Ishikawa (cell line): ENCODE measurements around the gene BOD1L2.

Source experiments
- CEBPB ChIP-seq: IDR thresholded peaks from 2 replicates; pipeline ENCODE4 v1.6.1; 2012
- CREB1 ChIP-seq: IDR thresholded peaks from 2 replicates; pipeline ENCODE4 v1.6.1; 2012; ENCODE audit warnings: low read depth
- EGR1 ChIP-seq: IDR thresholded peaks from 2 replicates; pipeline ENCODE4 v1.6.1; 2012
- EP300 ChIP-seq: IDR thresholded peaks from 2 replicates; pipeline ENCODE4 v1.6.1; 2012; ENCODE audit warnings: borderline replicate concordance
- FOXM1 ChIP-seq: IDR thresholded peaks from 2 replicates; pipeline ENCODE4 v1.6.1; 2012; ENCODE audit warnings: low read depth, borderline replicate concordance
- MAX ChIP-seq: IDR thresholded peaks from 2 replicates; pipeline ENCODE4 v1.6.1; 2012
- NFIC ChIP-seq: IDR thresholded peaks from 2 replicates; pipeline ENCODE4 v1.6.1; 2012
- RAD21 ChIP-seq: IDR thresholded peaks from 2 replicates; pipeline ENCODE4 v1.6.1; 2012; ENCODE audit warnings: low read depth
- REST ChIP-seq: IDR thresholded peaks from 2 replicates; pipeline ENCODE4 v1.6.1; 2012; ENCODE audit warnings: low read depth, mild to moderate bottlenecking
- TAF1 ChIP-seq: IDR thresholded peaks from 2 replicates; pipeline ENCODE4 v1.6.1; 2012; ENCODE audit warnings: low read depth, mild to moderate bottlenecking
- TCF12 ChIP-seq: IDR thresholded peaks from 2 replicates; pipeline ENCODE4 v1.6.1; 2012; ENCODE audit warnings: low read depth
- TEAD4 ChIP-seq: IDR thresholded peaks from 2 replicates; pipeline ENCODE4 v1.6.1; 2012
- USF1 ChIP-seq: IDR thresholded peaks from 2 replicates; pipeline ENCODE4 v1.6.1; 2012
- YY1 ChIP-seq: IDR thresholded peaks from 2 replicates; pipeline ENCODE4 v1.6.1; 2012; ENCODE audit warnings: low read depth
- ZBTB7A ChIP-seq: IDR thresholded peaks from 2 replicates; pipeline ENCODE4 v1.6.1; 2012; ENCODE audit warnings: low read depth

Gene BOD1L2

GRCh38 chr18:57146956-57147636 is at the start of gene BOD1L2:
Gene BOD1L2 (plus strand): TSS chr18:57147087. CDS start chr18:57147313, 226 bp downstream.
- TF ChIP-seq FOXM1, result no peak
- no peak for TF ChIP-seq NFIC
- no peak for TF ChIP-seq TEAD4
- TF ChIP-seq RAD21, result no peak
- no peak for TF ChIP-seq EGR1
- TF ChIP-seq YY1, result no peak
- no peak for TF ChIP-seq MAX
- TF ChIP-seq TCF12, result no peak
- no peak for TF ChIP-seq CEBPB
- no peak for TF ChIP-seq EP300

- peak; percentile 24; the same call in 1 of the 2 replicates for TF ChIP-seq RAD21
- TF ChIP-seq USF1, result no peak
- TF ChIP-seq EP300, result no peak
- no peak for TF ChIP-seq CEBPB
- no peak for TF ChIP-seq FOXM1
- TF ChIP-seq TCF12, result no peak
- TF ChIP-seq EGR1, result no peak
- no peak for TF ChIP-seq ZBTB7A
- no peak for TF ChIP-seq TEAD4
- TF ChIP-seq MAX, result no peak
- TF ChIP-seq NFIC, result peak; percentile 27; the same call in 1 of the 2 replicates
- TF ChIP-seq YY1, result no peak
- no peak for TF ChIP-seq TAF1
- TF ChIP-seq REST, result peak; percentile 92
Measured at GRCh38 chr18:57107140-57107832, 39.6 kb upstream of the BOD1L2 start.

- no peak for TF ChIP-seq FOXM1
Measured at GRCh38 chr18:57110290-57110689, 36.6 kb upstream of the BOD1L2 start.

- TF ChIP-seq EGR1 (no peak), CREB1 (no peak), NFIC (no peak)
Measured at GRCh38 chr18:57113799-57114420, 33.0 kb upstream of the BOD1L2 start.

- TF ChIP-seq TCF12, result no peak
- no peak for TF ChIP-seq RAD21
- TF ChIP-seq EP300, result no peak
- no peak for TF ChIP-seq TEAD4
- no peak for TF ChIP-seq REST
- no peak for TF ChIP-seq MAX
- TF ChIP-seq YY1, result no peak
- TF ChIP-seq CEBPB, result no peak
- TF ChIP-seq NFIC, result no peak
- TF ChIP-seq EGR1, result no peak
- TF ChIP-seq FOXM1, result no peak
Measured at GRCh38 chr18:57116598-57117132, 30.2 kb upstream of the BOD1L2 start.
